Measurements from ENCODE around the gene DOK3.

DNA sequence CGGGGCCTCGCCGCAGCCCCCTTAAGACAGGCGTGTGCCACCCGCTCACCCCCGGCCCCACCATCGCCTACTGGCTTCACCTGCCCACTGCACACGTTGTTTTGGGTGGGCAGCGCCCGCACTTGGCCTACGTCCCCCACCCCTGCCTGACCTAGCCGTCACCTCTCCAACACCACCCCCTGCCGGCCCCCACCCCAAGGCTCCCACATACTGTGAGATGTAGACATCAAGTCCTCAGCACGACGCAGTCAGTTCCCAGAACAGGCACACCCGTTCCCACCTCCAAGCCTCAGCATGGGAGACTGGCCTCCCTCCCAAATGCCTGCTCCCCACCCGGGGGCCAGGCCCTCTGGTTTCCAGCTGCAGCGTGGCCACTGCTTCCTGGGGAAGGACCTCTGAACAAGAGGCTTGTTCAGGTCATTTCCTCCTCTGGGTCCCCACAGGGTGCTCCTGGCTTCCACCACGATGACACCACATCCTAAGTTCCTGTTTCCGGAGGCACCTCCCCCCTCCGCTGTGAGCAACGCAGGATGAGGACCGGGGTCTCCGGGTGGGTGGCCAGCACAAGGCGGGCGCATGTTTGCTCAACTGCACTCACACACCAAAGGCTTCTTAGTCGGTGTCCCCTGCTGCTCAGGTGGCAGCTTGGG lies 47.5 kb downstream of the DOK3 start:
- TF ChIP-seq, protein P1, sequence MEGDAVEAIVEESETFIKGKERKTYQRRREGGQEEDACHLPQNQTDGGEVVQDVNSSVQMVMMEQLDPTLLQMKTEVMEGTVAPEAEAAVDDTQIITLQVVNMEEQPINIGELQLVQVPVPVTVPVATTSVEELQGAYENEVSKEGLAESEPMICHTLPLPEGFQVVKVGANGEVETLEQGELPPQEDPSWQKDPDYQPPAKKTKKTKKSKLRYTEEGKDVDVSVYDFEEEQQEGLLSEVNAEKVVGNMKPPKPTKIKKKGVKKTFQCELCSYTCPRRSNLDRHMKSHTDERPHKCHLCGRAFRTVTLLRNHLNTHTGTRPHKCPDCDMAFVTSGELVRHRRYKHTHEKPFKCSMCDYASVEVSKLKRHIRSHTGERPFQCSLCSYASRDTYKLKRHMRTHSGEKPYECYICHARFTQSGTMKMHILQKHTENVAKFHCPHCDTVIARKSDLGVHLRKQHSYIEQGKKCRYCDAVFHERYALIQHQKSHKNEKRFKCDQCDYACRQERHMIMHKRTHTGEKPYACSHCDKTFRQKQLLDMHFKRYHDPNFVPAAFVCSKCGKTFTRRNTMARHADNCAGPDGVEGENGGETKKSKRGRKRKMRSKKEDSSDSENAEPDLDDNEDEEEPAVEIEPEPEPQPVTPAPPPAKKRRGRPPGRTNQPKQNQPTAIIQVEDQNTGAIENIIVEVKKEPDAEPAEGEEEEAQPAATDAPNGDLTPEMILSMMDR (IDR thresholded peaks at IDR 0.05) = no peak
- TF ChIP-seq EZH2 (IDR thresholded peaks at IDR 0.05; ENCODE audit: borderline replicate concordance, insufficient read depth, low read depth, low read length, poor library complexity, severe bottlenecking) = no peak
